PFSK-1 (cell line): ENCODE data around the gene TPP1.

Experiments used
- FOXP2 ChIP-seq: optimal IDR thresholded peaks from 2 replicates; pipeline ENCODE3; 2011; ENCODE audit warnings: borderline replicate concordance, control low read depth, inconsistent platforms; ENCODE audit not compliant: insufficient read depth; ENCODE audit errors: extremely low read length, extremely low read depth
- POLR2AphosphoS5 ChIP-seq: IDR thresholded peaks from 2 replicates; pipeline ENCODE4 v1.6.1; 2012; ENCODE audit warnings: low read depth, mild to moderate bottlenecking, control low read depth, low read length, moderate library complexity
- REST ChIP-seq, 2 experiments: IDR thresholded peaks; 2 replicates each; pipeline versions ENCODE4 v1.6.1 to v1.8.0; 2011 to 2012; ENCODE audit warnings: low read depth in 2 of 2, low read length in 2 of 2, control low read depth in 1 of 2, inconsistent platforms in 1 of 2, mild to moderate bottlenecking in 1 of 2, moderate library complexity in 1 of 2; ENCODE audit not compliant: insufficient read depth in 1 of 2
- SIN3A ChIP-seq: IDR thresholded peaks from 2 replicates; pipeline ENCODE4 v1.6.1; 2012; ENCODE audit warnings: mild to moderate bottlenecking, low read length, moderate library complexity, borderline replicate concordance; ENCODE audit not compliant: insufficient read depth
- TAF1 ChIP-seq: IDR thresholded peaks from 2 replicates; pipeline ENCODE4 v1.6.1; 2012; ENCODE audit warnings: low read length, control low read depth, borderline replicate concordance; ENCODE audit not compliant: insufficient read depth

The TPP1 gene

GRCh38 chr11:6569706-6570105, 49.5 kb downstream of the TPP1 start:
- TF ChIP-seq REST (IDR thresholded peaks at IDR 0.05; ENCODE audit: insufficient read depth in 1 of 2, low read depth in 2 of 2, low read length in 2 of 2) (no peak), FOXP2 (no peak), POLR2AphosphoS5 (no peak), TAF1 (no peak), SIN3A (no peak)

- TF ChIP-seq REST (IDR thresholded peaks at IDR 0.05; ENCODE audit: insufficient read depth in 1 of 2, low read depth in 2 of 2, low read length in 2 of 2) = no peak
- no peak for TF ChIP-seq FOXP2
- no peak for TF ChIP-seq SIN3A
- no peak for TF ChIP-seq TAF1
- no peak for TF ChIP-seq POLR2AphosphoS5
Observed at GRCh38 chr11:6568191-6568918, 50.9 kb downstream of the TPP1 start.

GRCh38 chr11:6567371-6567745, 51.9 kb downstream of the TPP1 start:
- TF ChIP-seq POLR2AphosphoS5 (no peak), TAF1 (no peak), REST (IDR thresholded peaks at IDR 0.05; ENCODE audit: insufficient read depth in 1 of 2, low read depth in 2 of 2, low read length in 2 of 2) (no peak), SIN3A (no peak), FOXP2 (no peak)

GRCh38 chr11:6566704-6567370, 52.4 kb downstream of the TPP1 start:
- TF ChIP-seq POLR2AphosphoS5 = no peak

- no peak for TF ChIP-seq TAF1
- no peak for TF ChIP-seq POLR2AphosphoS5
- TF ChIP-seq REST (IDR thresholded peaks at IDR 0.05; ENCODE audit: insufficient read depth in 1 of 2, low read depth in 2 of 2, low read length in 2 of 2) = no peak
- TF ChIP-seq FOXP2 = no peak
- TF ChIP-seq SIN3A = no peak
Observed at GRCh38 chr11:6565988-6566703, 53.1 kb downstream of the TPP1 start.
